WTC11 (cell line): Measurements from ENCODE around the gene MTF1. TPM values are rescaled to one million over a fixed set of nuclear protein-coding genes. Genes with fewer than 3 reads are reported as not detected.

Experiments used
- ATAC-seq: fragments of 200-7000 bp; cut with Tn5 transposase; 2 replicates; pipeline ENCODE4 v1.10.0; 2021; ENCODE audit warnings: mild to moderate bottlenecking, moderate library complexity
- CTCF ChIA-PET: fragments of 300-600 bp; sonication (Branson Sonifier 250); formaldehyde crosslinking; loops from one replicate; lab custom pipeline; 2021; ENCODE audit warnings: antibody characterized with exemption; lab: Charles Lee
- POLR2A ChIA-PET: fragments of 350-600 bp; sonication (Branson Sonifier 250); formaldehyde crosslinking; loops from one replicate; lab custom pipeline; 2021; ENCODE audit warnings: antibody characterized with exemption; lab: Charles Lee
- DNase-seq: peaks from one replicate; pipeline ENCODE4 v3.0.0; 2021; ENCODE audit warnings: low spot score
- H3K27ac Mint-ChIP-seq: 2 replicates; pipeline ENCODE4 v1.8.0; 2021; ENCODE audit warnings: mixed read lengths
- H3K27me3 Mint-ChIP-seq: 2 replicates; pipeline ENCODE4 v1.8.0; 2021; ENCODE audit warnings: low read depth, mild to moderate bottlenecking, moderate library complexity, mixed read lengths
- H3K36me3 Mint-ChIP-seq: 2 replicates; pipeline ENCODE4 v1.8.0; 2021; ENCODE audit warnings: mixed read lengths
- H3K4me1 Mint-ChIP-seq: 2 replicates; pipeline ENCODE4 v1.8.0; 2022; ENCODE audit warnings: mixed read lengths
- H3K4me3 Mint-ChIP-seq: 2 replicates; pipeline ENCODE4 v1.8.0; 2021; ENCODE audit warnings: mild to moderate bottlenecking, moderate library complexity, mixed read lengths
- H3K9me3 Mint-ChIP-seq: 2 replicates; pipeline ENCODE4 v1.8.0; 2021; ENCODE audit warnings: mixed read lengths
- ATF1 ChIP-seq: sonication (generic); formaldehyde crosslinking; IDR thresholded peaks from 2 replicates; pipeline ENCODE4 v1.8.1; 2023; ENCODE audit warnings: mild to moderate bottlenecking, moderate library complexity, missing genetic modification reagents
- FOXK1 ChIP-seq: sonication (generic); formaldehyde crosslinking; IDR thresholded peaks from 2 replicates; pipeline ENCODE4 v1.8.0; 2022; ENCODE audit warnings: mild to moderate bottlenecking, moderate library complexity, missing genetic modification reagents
- GTF2I ChIP-seq: fragments of 250-450 bp; sonication (Bioruptor Pico); conservative IDR thresholded peaks from 2 replicates; pipeline ENCODE4 v1.4.0; 2021; ENCODE audit warnings: mild to moderate bottlenecking
- MXD4 ChIP-seq: fragments of 250-450 bp; sonication (Bioruptor Pico); IDR thresholded peaks from 2 replicates; pipeline ENCODE4 v1.8.0; 2021; ENCODE audit warnings: mild to moderate bottlenecking, moderate library complexity, borderline replicate concordance
- MYBL2 ChIP-seq: sonication (generic); formaldehyde crosslinking; IDR thresholded peaks from 2 replicates; pipeline ENCODE4 v1.8.1; 2023; ENCODE audit warnings: mild to moderate bottlenecking, moderate library complexity, missing genetic modification reagents
- NR1H2 ChIP-seq: sonication (generic); formaldehyde crosslinking; IDR thresholded peaks from 2 replicates; pipeline ENCODE4 v1.9.0; 2021; ENCODE audit warnings: mild to moderate bottlenecking, moderate library complexity, missing genetic modification reagents
- RORB ChIP-seq: fragments of 250-450 bp; sonication (Bioruptor Pico); IDR thresholded peaks from 2 replicates; pipeline ENCODE4 v1.9.0; 2021; ENCODE audit warnings: mild to moderate bottlenecking
- SMAD3 ChIP-seq: sonication (generic); formaldehyde crosslinking; IDR thresholded peaks from 2 replicates; pipeline ENCODE4 v1.8.0; 2022; ENCODE audit warnings: missing genetic modification reagents, mild to moderate bottlenecking, borderline replicate concordance
- SOX15 ChIP-seq: fragments of 250-450 bp; sonication (Bioruptor Pico); IDR thresholded peaks from 2 replicates; pipeline ENCODE4 v1.9.0; 2021; ENCODE audit warnings: mild to moderate bottlenecking
- ZBTB21 ChIP-seq: sonication (generic); formaldehyde crosslinking; IDR thresholded peaks from 2 replicates; pipeline ENCODE4 v1.8.1; 2023; ENCODE audit warnings: mild to moderate bottlenecking, missing genetic modification reagents, borderline replicate concordance
- ZNF121 ChIP-seq: sonication (generic); formaldehyde crosslinking; IDR thresholded peaks from 2 replicates; pipeline ENCODE4 v1.8.0; 2023; ENCODE audit warnings: missing genetic modification reagents
- ZNF138 ChIP-seq: sonication (generic); formaldehyde crosslinking; conservative IDR thresholded peaks from 2 replicates; pipeline ENCODE4 v1.8.1; 2022; ENCODE audit warnings: mild to moderate bottlenecking, moderate library complexity, missing genetic modification reagents
- ZNF396 ChIP-seq: fragments of 250-450 bp; sonication (Bioruptor Pico); IDR thresholded peaks from 2 replicates; pipeline ENCODE4 v1.8.0; 2021; ENCODE audit warnings: mild to moderate bottlenecking, moderate library complexity, borderline replicate concordance
- ZNF423 ChIP-seq: fragments of 250-450 bp; sonication (Bioruptor Pico); IDR thresholded peaks from 2 replicates; pipeline ENCODE4 v2.1.2; 2022; ENCODE audit warnings: mild to moderate bottlenecking, moderate library complexity
- total RNA-seq: library from RNA; stranded (reverse); gene quantifications from 3 replicates; pipeline ENCODE4 v1.2.3, GENCODE V29; 2021
- TF ChIP-seq, protein P1 (sequence below): sonication (generic); formaldehyde crosslinking; IDR thresholded peaks from 2 replicates; pipeline ENCODE4 v1.8.1; 2023; ENCODE audit warnings: mild to moderate bottlenecking, moderate library complexity, missing genetic modification reagents
- TF ChIP-seq, protein P2 (sequence below): sonication (generic); formaldehyde crosslinking; IDR thresholded peaks from 2 replicates; pipeline ENCODE4 v1.8.1; 2023; ENCODE audit warnings: mild to moderate bottlenecking, missing genetic modification reagents, moderate library complexity
- TF ChIP-seq, protein P3 (sequence below): sonication (generic); formaldehyde crosslinking; IDR thresholded peaks from 2 replicates; pipeline ENCODE4 v1.8.1; 2023; ENCODE audit warnings: mild to moderate bottlenecking, missing genetic modification reagents, borderline replicate concordance
- TF ChIP-seq, protein P4 (sequence below): sonication (generic); formaldehyde crosslinking; IDR thresholded peaks from 2 replicates; pipeline ENCODE4 v1.8.1; 2023; ENCODE audit warnings: mild to moderate bottlenecking, missing genetic modification reagents
- TF ChIP-seq, protein P5 (sequence below): sonication (generic); formaldehyde crosslinking; IDR thresholded peaks from 2 replicates; pipeline ENCODE4 v1.8.1; 2022; ENCODE audit warnings: mild to moderate bottlenecking, moderate library complexity, missing genetic modification reagents
- TF ChIP-seq, protein P6 (sequence below): fragments of 250-450 bp; sonication (Bioruptor Pico); conservative IDR thresholded peaks from 2 replicates; pipeline ENCODE4 v1.9.0; 2021; ENCODE audit warnings: mild to moderate bottlenecking

Gene MTF1
- total RNA-seq, 1 experiment from 2014 or later, result 12.2 TPM

DNA sequence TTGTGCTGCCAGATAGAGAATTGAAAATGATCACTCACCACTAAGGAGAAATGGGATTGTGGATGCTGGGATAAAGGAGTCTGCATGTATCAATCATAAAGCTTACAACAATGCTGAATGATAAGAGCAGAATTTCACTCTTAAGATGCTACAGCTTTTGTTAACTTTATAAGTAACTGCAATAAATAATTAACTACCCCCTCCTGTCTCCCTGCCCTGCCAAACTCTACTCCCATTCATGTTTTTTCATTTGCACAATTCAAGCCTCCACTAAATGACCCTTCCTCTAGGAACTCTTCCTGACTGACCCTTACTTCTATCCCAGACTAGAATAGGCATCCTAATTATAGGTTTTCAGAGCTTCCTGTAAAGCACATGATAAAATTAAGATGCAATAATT is 14.9 kb downstream of the MTF1 start (continued):
- TF ChIP-seq, protein P1, sequence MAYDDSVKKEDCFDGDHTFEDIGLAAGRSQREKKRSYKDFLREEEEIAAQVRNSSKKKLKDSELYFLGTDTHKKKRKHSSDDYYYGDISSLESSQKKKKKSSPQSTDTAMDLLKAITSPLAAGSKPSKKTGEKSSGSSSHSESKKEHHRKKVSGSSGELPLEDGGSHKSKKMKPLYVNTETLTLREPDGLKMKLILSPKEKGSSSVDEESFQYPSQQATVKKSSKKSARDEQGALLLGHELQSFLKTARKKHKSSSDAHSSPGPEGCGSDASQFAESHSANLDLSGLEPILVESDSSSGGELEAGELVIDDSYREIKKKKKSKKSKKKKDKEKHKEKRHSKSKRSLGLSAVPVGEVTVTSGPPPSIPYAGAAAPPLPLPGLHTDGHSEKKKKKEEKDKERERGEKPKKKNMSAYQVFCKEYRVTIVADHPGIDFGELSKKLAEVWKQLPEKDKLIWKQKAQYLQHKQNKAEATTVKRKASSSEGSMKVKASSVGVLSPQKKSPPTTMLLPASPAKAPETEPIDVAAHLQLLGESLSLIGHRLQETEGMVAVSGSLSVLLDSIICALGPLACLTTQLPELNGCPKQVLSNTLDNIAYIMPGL (CRISPR knock-in tag), result no peak
- TF ChIP-seq, protein P2, sequence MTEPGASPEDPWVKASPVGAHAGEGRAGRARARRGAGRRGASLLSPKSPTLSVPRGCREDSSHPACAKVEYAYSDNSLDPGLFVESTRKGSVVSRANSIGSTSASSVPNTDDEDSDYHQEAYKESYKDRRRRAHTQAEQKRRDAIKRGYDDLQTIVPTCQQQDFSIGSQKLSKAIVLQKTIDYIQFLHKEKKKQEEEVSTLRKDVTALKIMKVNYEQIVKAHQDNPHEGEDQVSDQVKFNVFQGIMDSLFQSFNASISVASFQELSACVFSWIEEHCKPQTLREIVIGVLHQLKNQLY (CRISPR knock-in tag), result no peak

DNA sequence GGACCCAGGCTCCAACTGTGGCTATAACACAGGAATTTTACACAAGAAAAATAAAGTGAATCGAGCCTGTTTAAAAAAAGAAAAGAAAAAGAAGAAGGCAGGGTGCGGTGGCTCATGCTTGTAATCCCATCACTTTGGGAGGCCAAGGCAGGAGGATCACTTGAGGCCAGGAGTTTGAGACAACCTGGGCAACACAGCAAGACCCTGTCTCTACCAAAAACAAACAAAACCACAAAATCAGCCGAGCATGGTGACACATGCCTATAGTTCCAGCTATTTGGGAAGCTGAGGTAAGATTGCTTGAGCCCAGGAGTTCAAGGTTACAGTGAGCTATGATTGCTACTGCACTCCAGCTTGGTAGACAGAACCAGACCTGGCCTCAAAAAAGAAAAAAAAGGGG is 17.7 kb downstream of the MTF1 start:
- no peaks in the 10 kb centered on the region for H3K27me3 Mint-ChIP-seq
- no peak overlapping the region for H3K4me3 Mint-ChIP-seq
- no peaks in the 10 kb centered on the region for H3K4me1 Mint-ChIP-seq
- DNase-seq, result no peak
- TF ChIP-seq ZBTB21 (CRISPR knock-in tag), result no peak
- no peak for TF ChIP-seq FOXK1 (CRISPR knock-in tag)
- TF ChIP-seq, protein P3, sequence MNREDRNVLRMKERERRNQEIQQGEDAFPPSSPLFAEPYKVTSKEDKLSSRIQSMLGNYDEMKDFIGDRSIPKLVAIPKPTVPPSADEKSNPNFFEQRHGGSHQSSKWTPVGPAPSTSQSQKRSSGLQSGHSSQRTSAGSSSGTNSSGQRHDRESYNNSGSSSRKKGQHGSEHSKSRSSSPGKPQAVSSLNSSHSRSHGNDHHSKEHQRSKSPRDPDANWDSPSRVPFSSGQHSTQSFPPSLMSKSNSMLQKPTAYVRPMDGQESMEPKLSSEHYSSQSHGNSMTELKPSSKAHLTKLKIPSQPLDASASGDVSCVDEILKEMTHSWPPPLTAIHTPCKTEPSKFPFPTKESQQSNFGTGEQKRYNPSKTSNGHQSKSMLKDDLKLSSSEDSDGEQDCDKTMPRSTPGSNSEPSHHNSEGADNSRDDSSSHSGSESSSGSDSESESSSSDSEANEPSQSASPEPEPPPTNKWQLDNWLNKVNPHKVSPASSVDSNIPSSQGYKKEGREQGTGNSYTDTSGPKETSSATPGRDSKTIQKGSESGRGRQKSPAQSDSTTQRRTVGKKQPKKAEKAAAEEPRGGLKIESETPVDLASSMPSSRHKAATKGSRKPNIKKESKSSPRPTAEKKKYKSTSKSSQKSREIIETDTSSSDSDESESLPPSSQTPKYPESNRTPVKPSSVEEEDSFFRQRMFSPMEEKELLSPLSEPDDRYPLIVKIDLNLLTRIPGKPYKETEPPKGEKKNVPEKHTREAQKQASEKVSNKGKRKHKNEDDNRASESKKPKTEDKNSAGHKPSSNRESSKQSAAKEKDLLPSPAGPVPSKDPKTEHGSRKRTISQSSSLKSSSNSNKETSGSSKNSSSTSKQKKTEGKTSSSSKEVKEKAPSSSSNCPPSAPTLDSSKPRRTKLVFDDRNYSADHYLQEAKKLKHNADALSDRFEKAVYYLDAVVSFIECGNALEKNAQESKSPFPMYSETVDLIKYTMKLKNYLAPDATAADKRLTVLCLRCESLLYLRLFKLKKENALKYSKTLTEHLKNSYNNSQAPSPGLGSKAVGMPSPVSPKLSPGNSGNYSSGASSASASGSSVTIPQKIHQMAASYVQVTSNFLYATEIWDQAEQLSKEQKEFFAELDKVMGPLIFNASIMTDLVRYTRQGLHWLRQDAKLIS (CRISPR knock-in tag), result no peak
- no peak for TF ChIP-seq ZNF396 (CRISPR knock-in tag)
- no peak for TF ChIP-seq SMAD3
- no peak for TF ChIP-seq RORB (CRISPR knock-in tag)
- TF ChIP-seq MYBL2, result no peak
- TF ChIP-seq, protein P4, sequence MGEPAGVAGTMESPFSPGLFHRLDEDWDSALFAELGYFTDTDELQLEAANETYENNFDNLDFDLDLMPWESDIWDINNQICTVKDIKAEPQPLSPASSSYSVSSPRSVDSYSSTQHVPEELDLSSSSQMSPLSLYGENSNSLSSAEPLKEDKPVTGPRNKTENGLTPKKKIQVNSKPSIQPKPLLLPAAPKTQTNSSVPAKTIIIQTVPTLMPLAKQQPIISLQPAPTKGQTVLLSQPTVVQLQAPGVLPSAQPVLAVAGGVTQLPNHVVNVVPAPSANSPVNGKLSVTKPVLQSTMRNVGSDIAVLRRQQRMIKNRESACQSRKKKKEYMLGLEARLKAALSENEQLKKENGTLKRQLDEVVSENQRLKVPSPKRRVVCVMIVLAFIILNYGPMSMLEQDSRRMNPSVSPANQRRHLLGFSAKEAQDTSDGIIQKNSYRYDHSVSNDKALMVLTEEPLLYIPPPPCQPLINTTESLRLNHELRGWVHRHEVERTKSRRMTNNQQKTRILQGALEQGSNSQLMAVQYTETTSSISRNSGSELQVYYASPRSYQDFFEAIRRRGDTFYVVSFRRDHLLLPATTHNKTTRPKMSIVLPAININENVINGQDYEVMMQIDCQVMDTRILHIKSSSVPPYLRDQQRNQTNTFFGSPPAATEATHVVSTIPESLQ (CRISPR knock-in tag), result no peak
- TF ChIP-seq, protein P5, sequence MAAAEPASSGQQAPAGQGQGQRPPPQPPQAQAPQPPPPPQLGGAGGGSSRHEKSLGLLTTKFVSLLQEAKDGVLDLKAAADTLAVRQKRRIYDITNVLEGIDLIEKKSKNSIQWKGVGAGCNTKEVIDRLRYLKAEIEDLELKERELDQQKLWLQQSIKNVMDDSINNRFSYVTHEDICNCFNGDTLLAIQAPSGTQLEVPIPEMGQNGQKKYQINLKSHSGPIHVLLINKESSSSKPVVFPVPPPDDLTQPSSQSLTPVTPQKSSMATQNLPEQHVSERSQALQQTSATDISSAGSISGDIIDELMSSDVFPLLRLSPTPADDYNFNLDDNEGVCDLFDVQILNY (CRISPR knock-in tag), result no peak
- TF ChIP-seq GTF2I (CRISPR knock-in tag), result no peak
- no peak for TF ChIP-seq MXD4
- TF ChIP-seq ZNF121 (CRISPR knock-in tag), result no peak
- no peak for TF ChIP-seq SOX15
- TF ChIP-seq, protein P6, sequence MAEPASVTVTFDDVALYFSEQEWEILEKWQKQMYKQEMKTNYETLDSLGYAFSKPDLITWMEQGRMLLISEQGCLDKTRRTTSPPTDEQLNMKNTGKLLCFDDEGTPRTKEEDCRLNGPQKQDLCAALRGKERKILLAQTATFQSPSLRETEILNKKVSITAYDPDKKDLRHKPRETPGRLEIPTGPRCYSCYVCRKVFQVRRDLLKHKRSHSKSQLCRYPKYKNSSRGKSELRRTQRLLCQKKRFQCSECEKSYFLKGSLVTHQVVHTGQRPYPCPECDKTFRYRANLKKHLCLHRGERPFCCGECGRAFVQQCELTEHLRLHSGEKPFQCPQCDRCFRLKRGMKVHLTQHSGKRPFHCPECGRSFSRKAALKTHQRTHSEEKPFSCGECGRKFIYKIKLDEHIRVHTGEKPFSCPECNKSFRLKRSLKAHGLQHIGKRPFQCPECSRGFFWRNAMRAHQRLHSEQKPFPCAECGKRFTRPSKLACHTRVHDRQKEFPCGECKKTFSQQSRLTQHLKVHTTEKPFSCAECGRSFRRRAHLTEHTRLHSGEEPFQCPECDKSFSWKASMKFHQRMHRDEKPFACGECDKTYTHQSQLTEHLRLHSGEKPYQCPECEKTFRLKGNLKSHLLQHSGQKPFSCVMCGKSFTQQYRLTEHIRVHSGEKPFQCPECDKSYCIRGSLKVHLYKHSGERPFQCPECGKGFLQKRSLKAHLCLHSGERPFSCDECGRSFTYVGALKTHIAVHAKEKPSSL, result no peak
- TF ChIP-seq ZNF138 (CRISPR knock-in tag), result no peak
- no peak for TF ChIP-seq NR1H2 (CRISPR knock-in tag)
- no peak for TF ChIP-seq ATF1 (CRISPR knock-in tag)
- no peak for TF ChIP-seq ZNF423 (CRISPR knock-in tag)
- no peak overlapping the region for H3K27ac Mint-ChIP-seq
- CTCF ChIA-PET, result interaction anchor here (1.1 kb wide), 1 partner anchor 18 kb away, joined by 3 read pairs; the partner anchor contains the start of gene MTF1
- ATAC-seq, result no peak
- POLR2A ChIA-PET, result no interaction called here
- H3K36me3 Mint-ChIP-seq, result peaks cover 20% of the 10 kb centered on the region
- no peaks in the 10 kb centered on the region for H3K9me3 Mint-ChIP-seq
